ENCODE data around the gene RAET1G. TPM values are rescaled to one million over a fixed set of nuclear protein-coding genes. Genes with fewer than 3 reads are reported as not detected.

The RAET1G gene
- total and polyA plus RNA-seq, 12 donors, result 0.22 to 40.7 (median 11.6) TPM

- DNase-seq, result peak; percentile 79 to 83 (median 82)
- H3K4me3 ChIP-seq, result peak within 1 kb of the TSS in 2 of 4 donors; percentile 11 to 51
- no peak for TF ChIP-seq POLR2A (IDR thresholded peaks at IDR 0.05)
- TF ChIP-seq, protein P1, sequence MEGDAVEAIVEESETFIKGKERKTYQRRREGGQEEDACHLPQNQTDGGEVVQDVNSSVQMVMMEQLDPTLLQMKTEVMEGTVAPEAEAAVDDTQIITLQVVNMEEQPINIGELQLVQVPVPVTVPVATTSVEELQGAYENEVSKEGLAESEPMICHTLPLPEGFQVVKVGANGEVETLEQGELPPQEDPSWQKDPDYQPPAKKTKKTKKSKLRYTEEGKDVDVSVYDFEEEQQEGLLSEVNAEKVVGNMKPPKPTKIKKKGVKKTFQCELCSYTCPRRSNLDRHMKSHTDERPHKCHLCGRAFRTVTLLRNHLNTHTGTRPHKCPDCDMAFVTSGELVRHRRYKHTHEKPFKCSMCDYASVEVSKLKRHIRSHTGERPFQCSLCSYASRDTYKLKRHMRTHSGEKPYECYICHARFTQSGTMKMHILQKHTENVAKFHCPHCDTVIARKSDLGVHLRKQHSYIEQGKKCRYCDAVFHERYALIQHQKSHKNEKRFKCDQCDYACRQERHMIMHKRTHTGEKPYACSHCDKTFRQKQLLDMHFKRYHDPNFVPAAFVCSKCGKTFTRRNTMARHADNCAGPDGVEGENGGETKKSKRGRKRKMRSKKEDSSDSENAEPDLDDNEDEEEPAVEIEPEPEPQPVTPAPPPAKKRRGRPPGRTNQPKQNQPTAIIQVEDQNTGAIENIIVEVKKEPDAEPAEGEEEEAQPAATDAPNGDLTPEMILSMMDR (IDR thresholded peaks at IDR 0.05), result no peak
- H3K36me3 ChIP-seq (replicated peaks in 1 of 2), result no peaks in the 10 kb centered on the region
- H3K27me3 ChIP-seq, result peaks cover 41% of the 10 kb centered on the region
- no peaks in the 10 kb centered on the region for H3K9me3 ChIP-seq (replicated peaks in 1 of 3)
- no peak within 1 kb of the TSS for H3K27ac ChIP-seq
- WGBS, 4 donors, result 0 to 3% (median 1%) methylated on average over 28 to 69 of the region's 69 CpGs
- peaks cover 0 to 15% of the 10 kb centered on the region in 2 donors for H3K4me1 ChIP-seq (replicated peaks in 1 of 2)
- intact Hi-C loops (cut with DNase I), result no loop called here
These were observed 40.8 kb upstream of the RAET1G start, which contains the start of gene ULBP1 for GRCh38 chr6:149963462-149964307. Gene ULBP1, plus strand, starts transcription at chr6:149963943. Its CDS starts 107 bp downstream, at chr6:149964050.

DNA sequence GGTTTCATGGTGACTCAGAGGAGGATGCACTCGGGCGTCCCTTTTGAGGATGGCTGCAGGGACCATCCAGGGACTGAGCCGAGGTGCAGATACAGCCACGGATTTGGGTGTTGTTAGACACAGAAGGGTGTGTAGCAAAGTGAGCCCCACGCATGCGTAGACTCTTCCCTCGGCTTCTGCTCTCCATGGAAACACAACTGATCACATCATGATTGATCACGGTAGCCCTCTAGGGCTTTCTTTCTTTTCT lies 40.2 kb upstream of the RAET1G start:
- no peaks in the 10 kb centered on the region for H3K9me3 ChIP-seq (replicated peaks in 1 of 3)
- peaks cover 41% of the 10 kb centered on the region for H3K27me3 ChIP-seq

GRCh38 chr6:149962461-149963211 lies 39.7 kb upstream of the RAET1G start:
- DNase-seq, result peak in 1 of 7 donors; percentile 38
- H3K27me3 ChIP-seq, result peaks cover 41% of the 10 kb centered on the region
- intact Hi-C loops (cut with DNase I), result no loop called here
- WGBS, 4 donors, result 46 to 76% (median 71%) methylated on average over 4 to 7 of the region's 7 CpGs
- H3K4me3 ChIP-seq, result peak overlapping the region in 1 of 4 donors; percentile 51
- no peak for TF ChIP-seq POLR2A (IDR thresholded peaks at IDR 0.05)
- TF ChIP-seq, protein P1 (IDR thresholded peaks at IDR 0.05), result no peak
- H3K4me1 ChIP-seq (replicated peaks in 1 of 2), result peaks cover 0 to 15% of the 10 kb centered on the region in 2 donors
- H3K9me3 ChIP-seq (replicated peaks in 1 of 3), result no peaks in the 10 kb centered on the region
- H3K27ac ChIP-seq, result no peak overlapping the region
- H3K36me3 ChIP-seq (replicated peaks in 1 of 2), result no peaks in the 10 kb centered on the region

More for the DNA sequence above, 40.2 kb upstream of the RAET1G start:
- intact Hi-C loops (cut with DNase I), result no loop called here
- no peak for TF ChIP-seq POLR2A (IDR thresholded peaks at IDR 0.05)
- TF ChIP-seq, protein P1 (IDR thresholded peaks at IDR 0.05), result no peak
- Histone ChIP-seq H3K27ac (no peak overlapping the region), H3K36me3 (replicated peaks in 1 of 2) (no peaks in the 10 kb centered on the region), H3K4me3 (peak overlapping the region in 1 of 4 donors; percentile 51), H3K4me1 (replicated peaks in 1 of 2) (peaks cover 0 to 15% of the 10 kb centered on the region in 2 donors)
- peak in 4 of 7 donors; percentile 21 to 53 (median 32) for DNase-seq
- WGBS, 4 donors, result 10 to 18% (median 14%) methylated on average over 5 to 8 of the region's 8 CpGs

- Histone ChIP-seq H3K4me1 (replicated peaks in 1 of 2) (peaks cover 0 to 15% of the 10 kb centered on the region in 2 donors), H3K27ac (no peak overlapping the region), H3K9me3 (replicated peaks in 1 of 3) (no peaks in the 10 kb centered on the region), H3K36me3 (replicated peaks in 1 of 2) (no peaks in the 10 kb centered on the region), H3K27me3 (peaks cover 46% of the 10 kb centered on the region), H3K4me3 (no peak overlapping the region)
- peak in 1 of 7 donors; percentile 28 for DNase-seq
- WGBS, 4 donors, result 52 to 72% (median 64%) methylated on average over 6 of the region's 6 CpGs
- intact Hi-C loops (cut with DNase I), result no loop called here
- no peak for TF ChIP-seq POLR2A (IDR thresholded peaks at IDR 0.05)
- TF ChIP-seq, protein P1 (IDR thresholded peaks at IDR 0.05), result no peak
These were observed 39.0 kb upstream of the RAET1G start for GRCh38 chr6:149961728-149962425.
